ENCODE data around the gene RARB. TPM values are rescaled to one million over a fixed set of nuclear protein-coding genes. Genes with fewer than 3 reads are reported as not detected.

Gene RARB
- total RNA-seq, 1 experiment from 2014 or later, result 2.5 TPM

- Histone ChIP-seq H3K4me1 (no peaks in the 10 kb centered on the region), H3K27me3 (replicated peaks; ENCODE audit: control insufficient read depth, insufficient read depth, low read length) (no peaks in the 10 kb centered on the region), H3K36me3 (ENCODE audit: control insufficient read depth, insufficient read depth, low read length) (no peaks in the 10 kb centered on the region), H3K4me3 (ENCODE audit: low read depth, low read length) (no peak overlapping the region), H3K9me3 (no peaks in the 10 kb centered on the region)
- H3K27me3 Mint-ChIP-seq (ENCODE audit: insufficient read depth, unreplicated experiment), result no peaks in the 10 kb centered on the region
- no peaks in the 10 kb centered on the region for H3K9me3 Mint-ChIP-seq (ENCODE audit: unreplicated experiment)
- no peak overlapping the region for H3K27ac Mint-ChIP-seq (ENCODE audit: unreplicated experiment)
- TF ChIP-seq CTCF (IDR thresholded peaks at IDR 0.05; ENCODE audit: insufficient read depth in 1 of 2, low read depth in 1 of 2, low read length in 1 of 2, severe bottlenecking in 1 of 2, unreplicated experiment in 1 of 2), result no peak
- H3K4me1 Mint-ChIP-seq (ENCODE audit: low read depth, unreplicated experiment), result no peaks in the 10 kb centered on the region
- BruUV-seq (replicated peaks), result no TSS peak
- ChIA-PET CTCF (no interaction called here), POLR2A (no interaction called here)
- intact Hi-C loops (cut with micrococcal nuclease; ENCODE audit: unreplicated experiment), result no loop called here
- no peak for DNase-seq
- peaks cover 6% of the 10 kb centered on the region for H3K36me3 Mint-ChIP-seq (ENCODE audit: insufficient read depth, unreplicated experiment)
- H3K4me3 Mint-ChIP-seq (ENCODE audit: unreplicated experiment), result no peak overlapping the region
Measured at GRCh38 chr3:25542492-25543039, 114.5 kb downstream of the RARB start.

GRCh38 chr3:25547103-25547502 is 119.0 kb downstream of the RARB start:
- TF ChIP-seq CTCF (IDR thresholded peaks at IDR 0.05; ENCODE audit: insufficient read depth in 1 of 2, low read depth in 1 of 2, low read length in 1 of 2, severe bottlenecking in 1 of 2, unreplicated experiment in 1 of 2), result no peak
- Histone ChIP-seq H3K4me3 (ENCODE audit: low read depth, low read length) (no peak overlapping the region), H3K36me3 (ENCODE audit: control insufficient read depth, insufficient read depth, low read length) (no peaks in the 10 kb centered on the region), H3K27me3 (replicated peaks; ENCODE audit: control insufficient read depth, insufficient read depth, low read length) (no peaks in the 10 kb centered on the region), H3K4me1 (no peaks in the 10 kb centered on the region), H3K9me3 (no peaks in the 10 kb centered on the region)
- Mint-ChIP-seq H3K4me3 (ENCODE audit: unreplicated experiment) (no peak overlapping the region), H3K9me3 (ENCODE audit: unreplicated experiment) (no peaks in the 10 kb centered on the region), H3K4me1 (ENCODE audit: low read depth, unreplicated experiment) (no peaks in the 10 kb centered on the region), H3K36me3 (ENCODE audit: insufficient read depth, unreplicated experiment) (peaks cover 6% of the 10 kb centered on the region), H3K27me3 (ENCODE audit: insufficient read depth, unreplicated experiment) (no peaks in the 10 kb centered on the region), H3K27ac (ENCODE audit: unreplicated experiment) (no peak overlapping the region)
- intact Hi-C loops (cut with micrococcal nuclease; ENCODE audit: unreplicated experiment), result no loop called here
- CTCF ChIA-PET, result no interaction called here
- POLR2A ChIA-PET, result no interaction called here
- BruUV-seq (replicated peaks), result no TSS peak
- DNase-seq, result no peak

- no peak overlapping the region for H3K27ac Mint-ChIP-seq (ENCODE audit: unreplicated experiment)
- H3K27me3 Mint-ChIP-seq (ENCODE audit: insufficient read depth, unreplicated experiment), result no peaks in the 10 kb centered on the region
- CTCF ChIA-PET, result no interaction called here
- no TSS peak for BruUV-seq (replicated peaks)
- no peak for DNase-seq
- no peak overlapping the region for H3K4me3 ChIP-seq (ENCODE audit: low read depth, low read length)
- H3K27me3 ChIP-seq (replicated peaks; ENCODE audit: control insufficient read depth, insufficient read depth, low read length), result no peaks in the 10 kb centered on the region
- H3K4me1 ChIP-seq, result no peaks in the 10 kb centered on the region
- no peak overlapping the region for H3K4me3 Mint-ChIP-seq (ENCODE audit: unreplicated experiment)
- TF ChIP-seq CTCF (IDR thresholded peaks at IDR 0.05; ENCODE audit: insufficient read depth in 1 of 2, low read depth in 1 of 2, low read length in 1 of 2, severe bottlenecking in 1 of 2, unreplicated experiment in 1 of 2), result no peak
- POLR2A ChIA-PET, result no interaction called here
- no peaks in the 10 kb centered on the region for H3K9me3 ChIP-seq
- no peaks in the 10 kb centered on the region for H3K36me3 ChIP-seq (ENCODE audit: control insufficient read depth, insufficient read depth, low read length)
- intact Hi-C loops (cut with micrococcal nuclease; ENCODE audit: unreplicated experiment), result no loop called here
- no peaks in the 10 kb centered on the region for H3K9me3 Mint-ChIP-seq (ENCODE audit: unreplicated experiment)
- peaks cover 6% of the 10 kb centered on the region for H3K36me3 Mint-ChIP-seq (ENCODE audit: insufficient read depth, unreplicated experiment)
- no peaks in the 10 kb centered on the region for H3K4me1 Mint-ChIP-seq (ENCODE audit: low read depth, unreplicated experiment)
Measured at GRCh38 chr3:25547943-25548674, 120.0 kb downstream of the RARB start.

All from Caco-2 (cell line).